Umbilical cord (tissue), 2 donors: ENCODE data around the gene ABCA3. TPM values are rescaled to one million over a fixed set of nuclear protein-coding genes. Genes with fewer than 3 reads are reported as not detected.
A peak's percentile ranks its signal among the peaks of the same experiment; 100 is the strongest.

Source experiments
- DNase-seq: peaks from one replicate; pipeline ENCODE4 v3.0.0-alpha.2; 2015; ENCODE audit warnings: low spot score
- total RNA-seq: library from RNA; depleted of rRNA; stranded (reverse); fragments of >200 nt; gene quantifications from one replicate; pipeline ENCODE4 v1.2.3, GENCODE V29; 2014; ENCODE audit warnings: low replicate concordance; ENCODE audit not compliant: insufficient read depth

Gene ABCA3
- total RNA-seq, 1 donor from 2014 or later, result 0.72 TPM

- no peak for DNase-seq
Measured at GRCh38 chr16:2317231-2318020, 23.1 kb downstream of the ABCA3 start.

GRCh38 chr16:2308089-2308962, 32.2 kb downstream of the ABCA3 start:
- DNase-seq, result no peak

- DNase-seq, result no peak
Measured at GRCh38 chr16:2299915-2300192, 40.7 kb downstream of the ABCA3 start.

GRCh38 chr16:2299121-2299914, 41.2 kb downstream of the ABCA3 start:
- DNase-seq, result no peak

GRCh38 chr16:2298621-2299020, 41.9 kb downstream of the ABCA3 start:
- DNase-seq, result no peak

- no peak for DNase-seq
Measured at GRCh38 chr16:2297506-2297860, 43.0 kb downstream of the ABCA3 start.

GRCh38 chr16:2296661-2297505, 43.6 kb downstream of the ABCA3 start:
- DNase-seq, result no peak

GRCh38 chr16:2295056-2295798, 45.3 kb downstream of the ABCA3 start:
- DNase-seq, result no peak

- no peak for DNase-seq
Measured at GRCh38 chr16:2292221-2292620, 48.3 kb downstream of the ABCA3 start.

GRCh38 chr16:2289282-2289681, 51.2 kb downstream of the ABCA3 start:
- DNase-seq, result no peak

GRCh38 chr16:2288726-2289125, 51.8 kb downstream of the ABCA3 start:
- no peak for DNase-seq

GRCh38 chr16:2287916-2288547, 52.5 kb downstream of the ABCA3 start:
- no peak for DNase-seq

- no peak for DNase-seq
Measured at GRCh38 chr16:2286550-2286949, 54.0 kb downstream of the ABCA3 start.

- peak; percentile 10 for DNase-seq
Measured at GRCh38 chr16:2285731-2286191, 54.8 kb downstream of the ABCA3 start.

GRCh38 chr16:2284797-2285576, 55.5 kb downstream of the ABCA3 start:
- no peak for DNase-seq

GRCh38 chr16:2284001-2284770, 56.3 kb downstream of the ABCA3 start:
- no peak for DNase-seq

GRCh38 chr16:2282866-2283555, 57.5 kb downstream of the ABCA3 start:
- no peak for DNase-seq

- DNase-seq, result no peak
Measured at GRCh38 chr16:2282262-2282661, 58.3 kb downstream of the ABCA3 start.
